Measurements from ENCODE around the gene VAV3. TPM values are rescaled to one million over a fixed set of nuclear protein-coding genes. Genes with fewer than 3 reads are reported as not detected.

VAV3 gene
- total RNA-seq, 1 experiment from 2014 or later: 10.0 TPM

GRCh38 chr1:107574044-107574443 is 390.9 kb downstream of the VAV3 start (continued):
- TF ChIP-seq, protein P1, sequence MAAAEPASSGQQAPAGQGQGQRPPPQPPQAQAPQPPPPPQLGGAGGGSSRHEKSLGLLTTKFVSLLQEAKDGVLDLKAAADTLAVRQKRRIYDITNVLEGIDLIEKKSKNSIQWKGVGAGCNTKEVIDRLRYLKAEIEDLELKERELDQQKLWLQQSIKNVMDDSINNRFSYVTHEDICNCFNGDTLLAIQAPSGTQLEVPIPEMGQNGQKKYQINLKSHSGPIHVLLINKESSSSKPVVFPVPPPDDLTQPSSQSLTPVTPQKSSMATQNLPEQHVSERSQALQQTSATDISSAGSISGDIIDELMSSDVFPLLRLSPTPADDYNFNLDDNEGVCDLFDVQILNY (CRISPR knock-in tag; IDR thresholded peaks at IDR 0.05): no peak
- no peak for TF ChIP-seq ZNF317 (CRISPR knock-in tag; IDR thresholded peaks at IDR 0.05; ENCODE audit: borderline replicate concordance, low read depth)

GRCh38 chr1:107572674-107573211 is 392.2 kb downstream of the VAV3 start:
- ATAC-seq (no peak), DNase-seq (ENCODE audit: low spot score) (no peak)
- Mint-ChIP-seq H3K4me3 (no peak overlapping the region), H3K36me3 (no peaks in the 10 kb centered on the region), H3K27ac (no peak overlapping the region), H3K9me3 (peaks cover 6% of the 10 kb centered on the region), H3K4me1 (no peaks in the 10 kb centered on the region), H3K27me3 (ENCODE audit: low read depth) (no peaks in the 10 kb centered on the region)
- TF ChIP-seq TCF7 (CRISPR knock-in tag; IDR thresholded peaks at IDR 0.05; ENCODE audit: low read depth): no peak
- no peak for TF ChIP-seq ZBTB43 (CRISPR knock-in tag; IDR thresholded peaks at IDR 0.05)
- no peak for TF ChIP-seq ZNF232 (CRISPR knock-in tag; IDR thresholded peaks at IDR 0.05)
- no peak for TF ChIP-seq NR2C2 (CRISPR knock-in tag; IDR thresholded peaks at IDR 0.05)
- TF ChIP-seq EMX1 (CRISPR knock-in tag; IDR thresholded peaks at IDR 0.05): no peak
- TF ChIP-seq GABPB1 (CRISPR knock-in tag; IDR thresholded peaks at IDR 0.05): no peak
- TF ChIP-seq, protein P1 (CRISPR knock-in tag; IDR thresholded peaks at IDR 0.05): no peak
- TF ChIP-seq GTF2I (CRISPR knock-in tag; conservative IDR thresholded peaks at IDR 0.05): no peak
- TF ChIP-seq ZSCAN18 (CRISPR knock-in tag; IDR thresholded peaks at IDR 0.05): no peak
- no peak for TF ChIP-seq E2F4 (CRISPR knock-in tag; IDR thresholded peaks at IDR 0.05; ENCODE audit: borderline replicate concordance, low read depth)
- TF ChIP-seq, protein P2, sequence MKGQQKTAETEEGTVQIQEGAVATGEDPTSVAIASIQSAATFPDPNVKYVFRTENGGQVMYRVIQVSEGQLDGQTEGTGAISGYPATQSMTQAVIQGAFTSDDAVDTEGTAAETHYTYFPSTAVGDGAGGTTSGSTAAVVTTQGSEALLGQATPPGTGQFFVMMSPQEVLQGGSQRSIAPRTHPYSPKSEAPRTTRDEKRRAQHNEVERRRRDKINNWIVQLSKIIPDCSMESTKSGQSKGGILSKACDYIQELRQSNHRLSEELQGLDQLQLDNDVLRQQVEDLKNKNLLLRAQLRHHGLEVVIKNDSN (CRISPR knock-in tag; IDR thresholded peaks at IDR 0.05): no peak
- TF ChIP-seq FOXJ3 (CRISPR knock-in tag; IDR thresholded peaks at IDR 0.05; ENCODE audit: borderline replicate concordance): no peak
- TF ChIP-seq MYBL2 (CRISPR knock-in tag; IDR thresholded peaks at IDR 0.05): no peak
- TF ChIP-seq ZNF138 (CRISPR knock-in tag; conservative IDR thresholded peaks at IDR 0.05): no peak
- TF ChIP-seq, protein P3, sequence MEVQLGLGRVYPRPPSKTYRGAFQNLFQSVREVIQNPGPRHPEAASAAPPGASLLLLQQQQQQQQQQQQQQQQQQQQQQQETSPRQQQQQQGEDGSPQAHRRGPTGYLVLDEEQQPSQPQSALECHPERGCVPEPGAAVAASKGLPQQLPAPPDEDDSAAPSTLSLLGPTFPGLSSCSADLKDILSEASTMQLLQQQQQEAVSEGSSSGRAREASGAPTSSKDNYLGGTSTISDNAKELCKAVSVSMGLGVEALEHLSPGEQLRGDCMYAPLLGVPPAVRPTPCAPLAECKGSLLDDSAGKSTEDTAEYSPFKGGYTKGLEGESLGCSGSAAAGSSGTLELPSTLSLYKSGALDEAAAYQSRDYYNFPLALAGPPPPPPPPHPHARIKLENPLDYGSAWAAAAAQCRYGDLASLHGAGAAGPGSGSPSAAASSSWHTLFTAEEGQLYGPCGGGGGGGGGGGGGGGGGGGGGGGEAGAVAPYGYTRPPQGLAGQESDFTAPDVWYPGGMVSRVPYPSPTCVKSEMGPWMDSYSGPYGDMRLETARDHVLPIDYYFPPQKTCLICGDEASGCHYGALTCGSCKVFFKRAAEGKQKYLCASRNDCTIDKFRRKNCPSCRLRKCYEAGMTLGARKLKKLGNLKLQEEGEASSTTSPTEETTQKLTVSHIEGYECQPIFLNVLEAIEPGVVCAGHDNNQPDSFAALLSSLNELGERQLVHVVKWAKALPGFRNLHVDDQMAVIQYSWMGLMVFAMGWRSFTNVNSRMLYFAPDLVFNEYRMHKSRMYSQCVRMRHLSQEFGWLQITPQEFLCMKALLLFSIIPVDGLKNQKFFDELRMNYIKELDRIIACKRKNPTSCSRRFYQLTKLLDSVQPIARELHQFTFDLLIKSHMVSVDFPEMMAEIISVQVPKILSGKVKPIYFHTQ (CRISPR knock-in tag; IDR thresholded peaks at IDR 0.05): no peak
- no peak for TF ChIP-seq IRF2 (CRISPR knock-in tag; IDR thresholded peaks at IDR 0.05; ENCODE audit: borderline replicate concordance, low read depth)
- no peak for TF ChIP-seq ZNF219 (CRISPR knock-in tag; IDR thresholded peaks at IDR 0.05; ENCODE audit: borderline replicate concordance)
- TF ChIP-seq, protein P4, sequence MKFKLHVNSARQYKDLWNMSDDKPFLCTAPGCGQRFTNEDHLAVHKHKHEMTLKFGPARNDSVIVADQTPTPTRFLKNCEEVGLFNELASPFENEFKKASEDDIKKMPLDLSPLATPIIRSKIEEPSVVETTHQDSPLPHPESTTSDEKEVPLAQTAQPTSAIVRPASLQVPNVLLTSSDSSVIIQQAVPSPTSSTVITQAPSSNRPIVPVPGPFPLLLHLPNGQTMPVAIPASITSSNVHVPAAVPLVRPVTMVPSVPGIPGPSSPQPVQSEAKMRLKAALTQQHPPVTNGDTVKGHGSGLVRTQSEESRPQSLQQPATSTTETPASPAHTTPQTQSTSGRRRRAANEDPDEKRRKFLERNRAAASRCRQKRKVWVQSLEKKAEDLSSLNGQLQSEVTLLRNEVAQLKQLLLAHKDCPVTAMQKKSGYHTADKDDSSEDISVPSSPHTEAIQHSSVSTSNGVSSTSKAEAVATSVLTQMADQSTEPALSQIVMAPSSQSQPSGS (CRISPR knock-in tag; IDR thresholded peaks at IDR 0.05; ENCODE audit: borderline replicate concordance, low read depth): no peak
- TF ChIP-seq, protein P5, sequence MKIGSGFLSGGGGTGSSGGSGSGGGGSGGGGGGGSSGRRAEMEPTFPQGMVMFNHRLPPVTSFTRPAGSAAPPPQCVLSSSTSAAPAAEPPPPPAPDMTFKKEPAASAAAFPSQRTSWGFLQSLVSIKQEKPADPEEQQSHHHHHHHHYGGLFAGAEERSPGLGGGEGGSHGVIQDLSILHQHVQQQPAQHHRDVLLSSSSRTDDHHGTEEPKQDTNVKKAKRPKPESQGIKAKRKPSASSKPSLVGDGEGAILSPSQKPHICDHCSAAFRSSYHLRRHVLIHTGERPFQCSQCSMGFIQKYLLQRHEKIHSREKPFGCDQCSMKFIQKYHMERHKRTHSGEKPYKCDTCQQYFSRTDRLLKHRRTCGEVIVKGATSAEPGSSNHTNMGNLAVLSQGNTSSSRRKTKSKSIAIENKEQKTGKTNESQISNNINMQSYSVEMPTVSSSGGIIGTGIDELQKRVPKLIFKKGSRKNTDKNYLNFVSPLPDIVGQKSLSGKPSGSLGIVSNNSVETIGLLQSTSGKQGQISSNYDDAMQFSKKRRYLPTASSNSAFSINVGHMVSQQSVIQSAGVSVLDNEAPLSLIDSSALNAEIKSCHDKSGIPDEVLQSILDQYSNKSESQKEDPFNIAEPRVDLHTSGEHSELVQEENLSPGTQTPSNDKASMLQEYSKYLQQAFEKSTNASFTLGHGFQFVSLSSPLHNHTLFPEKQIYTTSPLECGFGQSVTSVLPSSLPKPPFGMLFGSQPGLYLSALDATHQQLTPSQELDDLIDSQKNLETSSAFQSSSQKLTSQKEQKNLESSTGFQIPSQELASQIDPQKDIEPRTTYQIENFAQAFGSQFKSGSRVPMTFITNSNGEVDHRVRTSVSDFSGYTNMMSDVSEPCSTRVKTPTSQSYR (CRISPR knock-in tag; IDR thresholded peaks at IDR 0.05): no peak
- POLR2A ChIA-PET: no interaction called here
- CTCF ChIA-PET: no interaction called here

All from WTC11 (cell line).